D341Med (cell line): ENCODE measurements around the gene CPEB1.
"Not testable (repeated sequence)": the region's sequence is repeated elsewhere in the genome, so short reads cannot be mapped to it uniquely, and the experiment has no call there.

Source experiments
- DNase-seq: peaks from one replicate; pipeline ENCODE4 v3.0.0; 2012; ENCODE audit warnings: low spot score

Gene CPEB1

DNA sequence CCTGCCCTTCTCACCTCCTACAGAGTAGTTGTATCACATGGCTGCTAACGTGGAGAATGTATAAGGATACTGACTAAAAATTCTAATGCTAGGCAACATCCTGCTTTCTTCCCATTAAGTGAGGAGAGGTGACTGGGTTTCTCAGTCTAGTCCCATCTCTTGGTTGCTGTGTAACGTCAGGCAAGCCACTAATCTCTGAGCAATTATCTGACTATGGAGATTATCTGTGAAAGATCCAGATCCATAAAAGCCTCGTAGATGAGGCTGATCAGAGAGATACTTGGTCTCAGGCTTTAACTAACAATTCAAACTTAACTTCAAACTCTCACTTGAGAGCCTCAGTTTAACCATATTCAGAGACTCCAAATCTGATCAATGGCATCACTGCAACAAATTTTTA is 102.2 kb downstream of the CPEB1 start:
- peak; percentile 56 for DNase-seq

DNA sequence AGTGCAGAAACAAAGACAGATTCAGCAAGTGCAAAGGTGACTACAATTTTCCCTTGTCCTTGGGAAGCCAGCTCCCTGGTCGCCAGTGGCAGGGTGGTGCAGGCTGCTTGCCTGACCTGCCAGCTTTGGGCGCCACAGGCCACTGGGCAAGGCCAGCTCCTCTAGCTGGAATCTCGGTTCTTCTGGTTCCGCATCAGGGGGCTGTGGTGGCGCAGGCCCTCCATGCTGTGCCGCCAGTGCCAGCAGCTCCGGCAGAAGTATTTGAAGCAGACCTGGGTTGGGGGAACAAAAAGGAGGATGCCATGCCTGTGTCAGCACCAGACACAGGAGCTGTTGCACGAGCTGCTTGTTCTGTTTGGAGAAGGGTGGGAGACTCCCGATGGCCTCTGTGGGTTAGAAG is 102.7 kb downstream of the CPEB1 start:
- no peak for DNase-seq

DNA sequence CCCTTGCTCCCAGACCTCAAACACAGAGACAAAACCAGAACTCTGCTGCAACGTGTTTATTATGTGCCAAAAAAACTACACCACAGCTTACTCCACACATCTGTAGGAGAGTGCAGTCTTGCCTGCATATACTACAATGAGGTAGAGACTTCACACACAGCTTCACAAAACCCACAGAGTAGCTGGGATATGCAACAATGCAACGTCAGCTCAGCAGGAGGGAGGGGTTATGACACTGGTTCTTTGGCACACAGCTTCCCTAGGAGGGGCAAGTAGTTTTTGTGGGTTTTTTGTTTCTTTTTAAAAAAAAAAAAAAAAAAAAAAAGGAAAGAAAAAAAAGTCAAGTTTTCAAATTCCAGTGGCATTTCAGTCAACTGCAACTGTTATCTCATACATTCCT is 104.0 kb downstream of the CPEB1 start:
- no peak for DNase-seq

DNA sequence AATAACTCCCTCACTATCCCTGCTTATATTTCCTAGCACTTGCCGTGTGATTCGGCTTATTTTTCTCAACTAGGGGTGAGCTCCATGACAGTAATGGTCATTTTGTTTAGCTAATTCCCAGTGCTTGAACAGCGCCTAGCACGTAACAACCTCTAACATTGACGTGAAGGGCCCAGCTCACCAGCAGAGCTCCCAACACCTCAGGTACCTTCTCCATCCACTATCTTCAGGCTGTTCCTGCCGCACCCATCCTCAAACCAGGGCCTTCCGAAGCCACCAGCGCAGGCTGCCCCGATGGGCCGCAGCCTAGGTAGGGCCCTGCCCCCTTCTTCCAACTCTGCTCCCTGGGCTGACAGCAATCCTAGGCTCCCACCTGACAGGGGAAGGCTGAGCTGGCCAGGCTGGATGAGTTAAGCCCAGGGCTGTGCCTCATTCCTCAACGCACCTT is 106.2 kb downstream of the CPEB1 start:
- DNase-seq: peak; percentile 55

DNA sequence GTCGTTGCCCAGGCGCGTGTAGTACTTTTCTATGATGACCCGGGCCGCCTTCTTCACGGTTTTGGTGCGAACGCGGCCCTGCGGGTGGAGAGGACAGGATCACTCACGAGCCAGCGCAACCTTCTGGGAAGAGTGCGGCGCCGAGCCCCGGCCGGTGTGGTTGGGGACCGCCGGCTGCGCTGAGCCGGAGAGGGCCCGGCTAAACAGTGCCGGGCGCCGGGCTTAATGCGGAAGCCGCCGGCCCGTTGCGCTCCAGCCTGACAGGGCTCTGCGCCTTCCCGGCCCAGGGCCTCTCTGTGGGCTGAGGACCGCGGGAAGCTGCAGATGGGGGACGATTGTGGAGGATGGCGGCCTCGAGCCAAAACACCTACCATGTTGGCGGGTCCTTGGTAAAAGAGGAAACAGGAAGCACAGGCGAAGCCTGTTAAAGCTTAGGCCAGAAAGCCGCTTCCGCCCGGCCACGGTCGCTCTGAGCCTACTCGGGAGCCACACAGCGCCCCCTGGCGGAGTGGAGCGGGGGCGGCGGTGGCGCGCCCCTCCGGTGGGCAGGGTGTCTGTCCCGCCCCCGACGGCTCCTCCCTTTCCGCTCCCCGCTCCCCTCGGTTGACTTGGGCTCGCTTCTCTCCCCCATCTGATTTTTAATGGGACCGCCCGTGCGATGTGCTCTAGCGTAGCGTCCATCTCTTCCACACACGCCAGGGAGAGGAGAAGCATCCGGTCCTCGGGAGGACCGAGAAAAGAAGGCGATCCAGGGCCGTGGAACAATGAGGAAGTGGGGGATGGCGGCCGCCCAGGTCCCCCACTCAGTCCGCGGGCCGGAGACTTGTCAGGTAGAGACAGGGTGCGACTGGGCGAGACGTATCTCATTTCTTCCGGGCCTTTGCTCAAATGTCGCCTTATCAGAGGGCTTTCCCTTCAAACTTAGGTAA is 106.8 kb downstream of the CPEB1 start, which contains the start of gene RPS17:
Gene RPS17 (minus strand): TSS at position 403 of the 929 bp plus-strand sequence. CDS start 29 bp downstream, at position 374.
- DNase-seq: peak; percentile 99

DNA sequence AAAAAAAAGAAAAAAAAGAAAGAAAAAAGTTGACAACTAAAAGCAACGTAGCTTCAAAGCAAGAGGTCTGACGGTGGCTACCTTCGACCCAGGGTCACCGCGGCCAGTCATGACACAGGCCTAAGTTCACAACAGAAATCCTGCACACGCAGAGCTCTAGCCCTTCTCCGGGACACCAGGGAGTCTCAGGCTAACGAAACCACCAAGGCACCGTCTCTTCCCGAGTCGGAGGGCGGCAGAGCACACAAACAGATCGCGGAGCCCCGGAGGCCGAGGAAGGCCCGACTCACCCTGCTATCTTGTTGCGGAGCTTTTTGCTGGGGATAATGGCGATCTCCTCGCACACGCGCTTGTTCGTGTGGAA is 107.5 kb downstream of the CPEB1 start:
- DNase-seq: no peak

DNA sequence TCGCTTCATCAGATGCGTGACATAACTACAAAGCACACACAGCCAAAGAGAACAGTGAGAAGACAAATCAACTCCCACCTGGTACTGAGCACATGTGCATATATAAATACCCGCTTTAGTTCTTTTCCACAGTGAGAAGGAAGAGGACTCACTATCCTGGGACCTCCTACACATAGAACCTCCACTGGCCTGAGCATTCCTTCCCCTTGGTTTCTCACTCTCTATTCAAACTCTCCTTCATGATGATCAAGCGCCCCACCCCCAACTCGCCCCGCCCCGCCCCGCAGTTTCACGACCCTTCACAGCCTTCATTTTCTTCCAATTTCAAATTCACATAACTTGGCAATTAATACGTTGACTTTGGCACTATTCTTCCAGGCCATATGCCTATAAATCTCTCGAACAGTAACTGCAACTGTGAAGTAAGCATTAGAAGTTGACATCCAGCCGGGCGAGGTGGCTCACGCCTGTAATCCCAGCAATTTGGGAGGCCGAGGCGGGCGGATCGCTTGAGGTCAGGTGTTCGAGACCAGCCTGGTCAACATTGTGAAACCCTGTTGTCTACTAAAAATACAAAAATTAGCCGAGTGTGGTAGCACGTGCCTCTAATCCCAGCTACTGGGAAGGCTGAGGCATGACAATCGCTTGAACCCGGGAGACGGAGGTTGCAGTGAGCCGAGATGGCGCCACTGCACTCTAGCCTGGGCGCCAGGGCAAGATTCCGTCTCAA is 108.0 kb downstream of the CPEB1 start:
- no peak for DNase-seq

DNA sequence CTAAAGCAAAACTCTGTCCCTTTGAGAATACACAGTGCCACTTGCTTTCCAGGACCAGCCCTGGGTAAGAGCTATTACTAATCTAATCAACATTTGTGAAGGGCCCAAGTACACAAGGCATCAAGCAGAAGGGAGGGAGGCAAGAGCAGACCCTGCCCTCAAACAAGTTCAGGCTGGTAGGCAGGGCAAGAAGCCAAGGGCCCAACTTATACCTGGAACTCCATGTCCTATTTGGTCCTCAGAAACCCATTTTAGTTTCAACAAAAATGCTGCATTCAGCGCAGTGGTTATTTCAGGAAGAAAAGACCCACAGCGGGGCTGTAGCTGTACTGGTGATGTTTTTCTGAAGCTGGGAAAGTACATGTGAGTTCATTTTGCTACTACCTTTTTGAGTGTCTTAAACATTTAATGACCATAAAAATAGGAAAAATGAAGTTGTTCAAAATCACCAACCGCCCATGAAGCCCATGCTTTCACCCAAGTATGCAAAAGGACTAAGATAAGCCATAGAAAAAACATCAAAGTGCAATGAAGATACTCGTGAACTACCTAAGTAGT is 109.7 kb downstream of the CPEB1 start:
- no peak for DNase-seq

DNA sequence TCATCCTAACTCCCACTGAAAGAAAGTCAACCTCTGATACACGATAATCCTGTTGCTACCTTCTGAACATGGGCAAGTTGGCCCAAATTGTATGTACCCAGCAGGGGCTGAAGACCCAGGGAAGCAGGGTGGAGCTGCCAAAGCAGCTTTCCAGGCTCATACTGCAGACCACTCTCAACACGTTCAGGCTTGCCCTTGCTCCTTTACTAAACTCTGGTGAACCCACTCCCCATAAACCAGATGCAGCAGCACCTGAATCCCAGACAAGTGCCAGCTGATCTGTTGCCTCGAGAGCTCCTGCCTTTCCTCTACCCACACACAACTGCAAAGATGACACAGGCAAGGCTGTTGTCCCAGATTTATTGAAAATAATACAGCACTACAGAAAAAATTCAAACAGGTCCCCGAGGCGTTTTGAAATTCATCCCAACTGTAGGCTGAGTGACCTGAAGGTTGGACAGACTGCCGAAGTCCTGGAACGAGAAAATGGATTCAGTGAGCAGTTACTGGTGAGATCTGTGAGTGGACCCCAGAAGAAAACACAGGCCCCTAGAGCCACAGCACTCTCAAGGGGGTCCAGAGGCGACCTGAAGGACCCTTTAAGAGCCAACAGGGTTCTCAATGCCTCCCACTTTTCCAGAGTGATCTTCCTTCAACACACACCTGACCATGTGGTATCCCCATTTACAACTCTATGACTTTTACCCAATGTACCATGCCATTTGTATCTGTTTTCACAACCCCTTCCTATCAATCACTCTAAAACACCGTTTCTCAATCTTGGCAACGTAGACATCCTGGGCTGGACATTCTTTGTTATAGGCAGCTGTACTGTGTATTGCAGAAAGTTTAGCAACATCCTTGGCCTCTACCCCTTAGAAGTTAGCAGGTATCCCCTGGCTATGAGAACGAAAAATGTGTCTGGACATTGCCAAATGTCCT is 110.5 kb downstream of the CPEB1 start:
- no peak for DNase-seq

DNA sequence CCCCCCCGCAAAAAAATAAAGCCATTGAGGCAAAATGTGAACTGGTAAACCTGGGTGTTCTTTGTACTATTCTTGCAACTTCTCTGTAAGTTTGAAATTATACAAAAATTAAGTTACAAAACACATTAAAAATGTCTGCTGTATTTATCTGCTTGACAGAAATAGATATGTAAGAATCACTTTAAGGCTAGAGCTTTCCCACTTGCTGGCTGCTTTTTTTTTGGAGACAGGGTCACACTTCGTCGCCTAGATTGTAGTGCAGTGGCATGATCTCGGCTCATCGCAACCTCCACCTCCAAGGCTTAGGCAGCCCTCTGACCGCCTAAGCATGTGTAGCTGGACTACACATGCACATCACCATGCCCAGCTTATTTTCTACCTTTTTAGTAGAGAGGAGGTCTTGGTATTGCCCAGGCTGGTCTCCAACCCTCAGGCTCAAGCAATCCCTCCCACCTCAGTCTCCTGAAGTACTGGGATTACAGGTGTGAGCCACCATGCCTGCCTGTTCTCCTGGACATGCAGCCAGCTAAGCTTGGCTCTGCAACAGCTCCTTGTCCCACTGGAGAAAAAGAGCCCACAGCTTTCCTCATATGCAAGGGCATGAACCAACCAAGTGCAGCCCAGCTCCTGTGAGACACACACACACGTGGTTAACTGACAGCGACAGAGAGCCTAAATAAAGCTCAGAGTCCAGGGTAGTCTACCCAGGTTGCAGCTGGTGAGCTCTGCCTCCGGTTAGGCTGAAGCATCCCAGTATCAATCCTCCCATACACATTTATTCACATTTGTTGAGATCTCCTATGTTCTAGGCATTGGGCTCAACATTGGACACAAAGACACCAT is 111.4 kb downstream of the CPEB1 start:
- no peak for DNase-seq

DNA sequence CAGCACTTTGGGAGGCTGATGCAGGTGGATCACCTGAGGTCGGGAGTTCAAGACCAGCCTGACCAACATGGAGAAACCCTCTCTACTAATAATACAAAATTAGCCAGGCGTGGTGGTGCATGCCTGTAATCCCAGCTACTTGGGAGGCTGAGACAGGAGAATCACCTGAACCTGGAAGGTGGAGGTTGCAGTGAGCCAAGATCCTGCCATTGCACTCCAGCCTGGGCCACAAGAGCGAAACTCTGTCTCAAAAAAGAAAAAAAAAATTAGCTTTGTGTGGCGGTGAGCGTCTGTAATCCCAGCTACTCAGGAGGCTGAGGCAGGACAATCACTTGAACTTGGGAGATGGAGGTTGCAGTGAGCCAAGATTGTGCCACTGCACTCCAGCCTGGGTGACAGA is 112.0 kb downstream of the CPEB1 start:
- DNase-seq: not testable (repeated sequence)

DNA sequence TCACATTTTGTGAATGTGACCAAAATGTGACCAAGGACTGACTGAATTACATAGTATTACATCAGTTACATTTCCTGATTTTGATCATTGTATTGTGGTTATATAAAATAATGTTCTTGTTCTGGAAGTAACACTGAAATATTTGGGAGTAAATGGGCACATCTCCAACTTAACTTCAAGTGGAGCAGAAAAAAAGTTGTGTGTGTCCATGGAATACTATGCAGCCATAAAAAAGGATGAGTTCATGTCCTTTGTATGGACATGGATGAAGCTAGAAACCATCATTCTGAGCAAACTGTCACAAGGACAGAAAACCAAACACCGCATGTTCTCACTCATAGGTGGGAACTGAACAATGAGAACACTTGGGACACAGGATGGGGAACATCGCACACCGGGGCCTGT is 112.7 kb downstream of the CPEB1 start:
- DNase-seq: not testable (repeated sequence)

DNA sequence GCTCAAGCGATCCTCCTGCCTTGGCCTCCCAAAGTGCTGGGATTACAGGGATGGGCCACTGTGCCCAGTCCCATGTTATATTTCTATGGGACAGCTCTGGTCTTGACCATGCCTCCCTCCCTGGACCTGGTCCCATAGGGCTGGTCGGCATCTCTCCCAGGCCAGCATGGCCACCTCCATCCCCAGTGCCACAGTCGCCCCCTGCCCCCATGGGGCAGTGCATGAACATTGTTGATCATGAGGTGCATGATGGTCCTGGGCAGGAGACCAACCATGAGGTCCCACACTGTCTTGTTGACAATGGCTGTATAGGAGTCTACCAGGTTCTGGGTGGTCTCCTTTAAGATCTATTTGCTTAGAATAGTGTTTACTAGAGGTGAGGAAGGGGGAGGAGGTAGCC is 113.4 kb downstream of the CPEB1 start:
- DNase-seq: no peak

DNA sequence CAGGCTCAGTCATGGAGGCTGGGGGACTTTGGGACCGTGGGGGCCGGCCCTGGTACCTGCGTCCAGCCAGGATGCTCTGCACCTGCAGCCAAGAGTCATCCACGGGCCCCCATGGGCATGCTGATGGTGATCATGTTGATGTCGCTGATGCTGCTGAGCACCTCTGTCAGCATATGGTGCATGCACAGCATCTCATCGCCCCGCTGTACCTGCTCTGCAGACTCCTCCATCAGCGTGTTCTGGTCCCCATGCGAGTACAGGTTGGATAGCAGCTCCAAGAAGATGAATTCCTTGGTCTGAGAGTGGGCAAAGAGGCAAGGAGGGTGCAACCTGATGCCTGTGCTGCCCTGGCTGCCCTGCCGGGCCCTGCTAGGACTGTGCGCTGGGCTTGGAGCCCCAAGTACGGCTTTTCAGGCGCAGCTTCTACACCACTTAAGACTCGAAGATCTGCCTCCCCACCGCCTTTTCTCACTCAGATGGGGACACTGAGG is 114.1 kb downstream of the CPEB1 start:
- DNase-seq: no peak

DNA sequence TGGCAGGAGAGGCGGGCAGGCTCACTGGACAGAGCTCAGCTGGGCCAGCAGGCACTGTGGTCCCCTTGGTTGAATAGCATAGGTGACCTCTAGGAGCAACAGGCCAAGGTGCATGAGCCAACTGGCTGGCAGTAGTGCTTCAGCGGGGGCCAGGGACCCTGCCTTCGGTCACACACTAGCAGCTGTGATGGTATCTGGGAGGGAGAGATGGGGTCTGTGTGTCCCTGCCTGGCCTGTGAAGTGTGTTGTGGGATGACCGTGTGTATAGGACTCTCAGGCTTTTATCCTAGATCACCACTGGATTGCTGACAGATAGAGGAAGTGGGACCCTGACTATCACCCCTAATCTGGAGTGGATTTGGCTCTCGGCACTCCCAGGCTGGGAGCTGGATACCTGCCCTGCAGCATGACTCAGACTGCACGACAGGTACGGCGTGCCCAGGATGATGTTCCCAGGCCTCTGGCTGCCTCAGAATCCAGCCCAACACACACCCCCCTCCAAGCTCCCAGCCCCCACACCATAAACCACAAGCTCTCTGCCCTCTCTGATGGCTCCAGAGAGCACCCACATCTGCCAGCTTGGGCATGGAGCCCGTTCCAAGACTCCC is 114.7 kb downstream of the CPEB1 start:
- no peak for DNase-seq

DNA sequence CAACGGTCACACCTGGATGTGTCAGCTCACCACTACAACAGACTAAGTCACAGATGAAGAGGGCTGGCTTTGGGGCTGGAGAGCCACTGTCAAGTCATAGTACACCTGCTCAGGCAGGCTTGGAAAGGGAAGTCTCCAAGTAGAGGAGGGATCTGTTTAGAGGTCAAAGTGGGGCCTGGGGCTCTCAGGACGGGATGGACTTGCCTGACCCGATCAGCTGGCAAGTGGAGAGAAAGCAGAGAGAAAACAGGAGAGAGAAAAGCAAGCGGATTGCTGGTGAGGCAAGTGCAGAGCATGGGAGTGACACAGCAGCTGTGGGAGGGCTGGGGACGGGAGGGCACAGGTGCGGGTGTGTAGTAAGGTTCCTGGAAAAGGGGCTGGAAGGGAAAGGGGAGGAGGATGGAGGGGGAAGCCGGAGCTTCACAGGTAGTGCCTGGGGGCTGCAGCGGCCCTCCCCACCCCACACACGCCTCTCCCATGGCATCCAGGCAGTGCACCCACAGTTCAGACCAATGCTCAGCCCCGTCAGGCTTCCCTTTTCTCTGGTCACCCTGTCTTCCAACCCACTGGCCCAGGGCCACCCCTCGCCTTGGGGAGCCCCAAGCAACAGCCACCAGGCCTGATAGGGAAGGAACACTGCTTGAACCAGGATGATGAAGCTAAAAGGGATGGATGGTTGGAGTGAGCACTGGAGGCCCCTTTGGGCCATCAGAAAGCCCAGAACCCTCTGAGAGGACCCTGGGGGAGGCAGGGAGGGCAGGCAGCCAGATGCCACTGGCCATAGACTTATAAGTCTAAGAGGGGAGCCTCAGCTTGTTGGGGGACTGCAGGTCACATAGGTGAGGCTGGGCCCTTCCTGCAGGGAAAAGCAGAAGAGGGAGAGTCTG is 115.4 kb downstream of the CPEB1 start:
- DNase-seq: no peak

DNA sequence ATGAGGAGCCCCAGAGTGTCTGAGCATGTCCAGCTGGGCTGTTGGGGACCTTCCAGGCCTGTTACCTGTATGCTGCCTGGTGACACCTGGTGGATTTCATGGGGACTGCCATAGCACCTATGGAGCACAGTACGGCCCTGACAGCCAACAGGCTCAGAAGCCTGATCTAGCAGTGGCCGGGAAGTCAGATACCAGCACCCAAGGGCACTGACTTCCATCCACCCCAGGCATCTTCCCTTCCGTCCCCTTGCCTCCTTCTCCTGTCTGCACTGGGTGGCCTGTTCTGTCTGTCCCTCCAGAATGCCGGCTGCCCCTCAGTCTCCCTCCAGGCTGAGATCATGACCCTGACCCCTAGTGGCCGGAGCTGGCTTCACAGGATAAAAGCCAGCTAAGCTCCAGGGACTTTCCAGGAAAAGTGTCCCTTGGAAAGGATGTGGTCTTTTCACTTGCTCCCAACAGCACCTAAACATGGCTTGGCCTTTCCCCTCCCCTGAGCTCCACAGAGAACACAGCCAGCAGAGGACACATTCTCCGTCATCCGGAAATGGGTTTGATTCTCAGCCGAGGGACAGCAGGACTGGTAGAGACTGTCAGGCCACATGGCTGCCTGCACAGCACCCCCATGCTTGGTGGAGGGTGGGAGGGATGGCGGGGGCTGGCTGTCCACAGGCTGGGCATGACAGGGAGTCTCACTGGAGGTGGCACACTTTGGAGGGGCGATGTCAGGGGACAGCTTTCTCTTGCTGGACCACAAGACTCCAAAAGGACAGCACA is 116.4 kb downstream of the CPEB1 start:
- peak; percentile 77 for DNase-seq

DNA sequence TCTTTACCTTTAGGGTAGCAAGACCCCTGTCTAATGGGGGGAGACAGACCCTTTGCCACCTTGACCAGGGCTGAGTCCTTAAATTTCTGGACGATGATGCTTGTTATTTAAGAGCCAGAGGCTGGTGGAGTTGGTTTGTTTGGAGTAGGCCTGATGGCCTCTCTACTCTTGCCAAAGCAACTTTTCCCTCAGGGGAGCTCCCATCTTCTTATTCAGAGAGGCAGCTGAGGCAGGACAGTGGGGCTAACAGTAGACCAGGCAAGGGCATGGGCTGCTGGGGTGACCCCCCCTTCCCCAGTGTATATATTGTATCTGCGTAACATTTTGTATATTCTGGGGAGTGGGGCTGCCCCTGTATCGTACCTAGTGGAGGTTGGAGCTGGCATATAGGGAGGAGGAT is 117.2 kb downstream of the CPEB1 start:
- DNase-seq: no peak
